ENCODE measurements around the gene TRABD2A. TPM values are rescaled to one million over a fixed set of nuclear protein-coding genes. Genes with fewer than 3 reads are reported as not detected.

The TRABD2A gene
- total and polyA plus RNA-seq, 9 of the 15 experiments (the other 6 are each of a cell fraction or from before 2014, with no cell fraction given), result 0.07 to 0.45 (median 0.25) TPM

GRCh38 chr2:84905181-84906107 is 24.6 kb upstream of the TRABD2A start, which contains the start of gene TMSB10 (continued):
- 0 out of 6 replicates have a peak, but pooled peaks of 1 of the 3 experiments have one; percentile 9 for TF ChIP-seq CTCF (IDR thresholded peaks at IDR 0.05 in 2 of 3, conservative IDR thresholded peaks at IDR 0.05 in 1 of 3; ENCODE audit: insufficient read depth in 2 of 3, low read depth in 1 of 3, low read length in 3 of 3)
- peak; percentile 40; the same call in 1 of the 2 replicates for TF ChIP-seq ZBTB9 (CRISPR knock-in tag; IDR thresholded peaks at IDR 0.05)
- TF ChIP-seq ILF3 (IDR thresholded peaks at IDR 0.05; ENCODE audit: borderline replicate concordance), result peak; percentile 31; the same call in 1 of the 2 replicates
- TF ChIP-seq RBM25 (IDR thresholded peaks at IDR 0.05; ENCODE audit: low read depth, low read length, severe bottlenecking), result peak; percentile 43
- no peak for TF ChIP-seq MLX (CRISPR knock-in tag; conservative IDR thresholded peaks at IDR 0.05)
- TF ChIP-seq RHOXF2B (CRISPR knock-in tag; conservative IDR thresholded peaks at IDR 0.05), result no peak; the same call in 1 of the 2 replicates
- TF ChIP-seq NFRKB (IDR thresholded peaks at IDR 0.05; ENCODE audit: low read depth), result peak; percentile 38; the same call in 1 of the 2 replicates
- TF ChIP-seq RBFOX2 (IDR thresholded peaks at IDR 0.05; ENCODE audit: low read depth, low read length), result peak; percentile 94
- no peak for TF ChIP-seq REST (IDR thresholded peaks at IDR 0.05; ENCODE audit: borderline replicate concordance)
- TF ChIP-seq REST (CRISPR knock-in tag; IDR thresholded peaks at IDR 0.05; ENCODE audit: low read depth), result no peak; the same call in 1 of the 2 replicates
- TF ChIP-seq ZFX (CRISPR knock-in tag; IDR thresholded peaks at IDR 0.05), result peak; percentile 78
- TF ChIP-seq RBM22 (IDR thresholded peaks at IDR 0.05; ENCODE audit: low read depth, low read length, poor library complexity, severe bottlenecking), result peak; percentile 84
- TF ChIP-seq GTF2E2 (tag; IDR thresholded peaks at IDR 0.05), result peak; percentile 94
